ENCODE measurements around the gene OSER1.

- TF ChIP-seq CTCF (IDR thresholded peaks at IDR 0.05), result no peak
- no peak for TF ChIP-seq POLR2A (IDR thresholded peaks at IDR 0.05)
Observed at GRCh38 chr20:44256961-44257360, 46.4 kb upstream of the OSER1 start.

Data from right lobe of liver (tissue), 4 donors.